Left lung (tissue), 10 donors: ENCODE data around the gene PTPRD. TPM values are rescaled to one million over a fixed set of nuclear protein-coding genes. Genes with fewer than 3 reads are reported as not detected.
"Not testable (repeated sequence)": the region's sequence is repeated elsewhere in the genome, so short reads cannot be mapped to it uniquely, and the experiment has no call there.

Experiments used
- ATAC-seq: fragments of 200-7000 bp; cut with Tn5 transposase; one replicate; pipeline ENCODE4 v1.9.1; 2020; ENCODE audit warnings: moderate library complexity
- DNase-seq, 4 donors: peaks; one replicate each; pipeline ENCODE4 v3.0.0-alpha.2; 2013 to 2020
- H3K27ac ChIP-seq, 2 donors: fragments of 200-600 bp; sonication (generic) in 1 of 2; one replicate each; pipeline versions ENCODE4 v1.5.0 to v1.8.0; 2020 to 2021
- H3K27me3 ChIP-seq, 2 donors: fragments of 200-600 bp; sonication (generic) in 1 of 2; one replicate each; pipeline versions ENCODE4 v1.5.0 to v1.8.0; 2020 to 2021
- H3K36me3 ChIP-seq, 2 donors: fragments of 200-600 bp; sonication (generic) in 1 of 2; one replicate each; pipeline versions ENCODE4 v1.5.0 to v1.8.0; 2020 to 2021
- H3K4me1 ChIP-seq, 2 donors: fragments of 200-600 bp; one replicate each; pipeline ENCODE4 v1.8.0; 2021
- H3K4me3 ChIP-seq, 2 donors: fragments of 200-600 bp; sonication (generic) in 1 of 2; one replicate each; pipeline versions ENCODE4 v1.5.0 to v1.8.0; 2020 to 2021; ENCODE audit warnings: mild to moderate bottlenecking in 1 of 2
- H3K9me3 ChIP-seq, 2 donors: fragments of 200-600 bp; sonication (generic) in 1 of 2; one replicate each; pipeline versions ENCODE4 v1.5.0 to v1.8.0; 2020 to 2021
- intact Hi-C, 2 donors: fragments of 100-400 bp; cut with DNase I; formaldehyde crosslinking; loops; one replicate each; pipeline versions ENCODE4 v1.11.2 to v1.14.2; 2022
- polyA plus RNA-seq, 6 donors: library from polyadenylated mRNA; unstranded; fragments of 120-200 nt; gene quantifications; one replicate each; pipeline ENCODE4 v1.2.1, GENCODE V29; 2013; ENCODE audit not compliant: insufficient read length in 6 of 6
- total RNA-seq, 2 donors: library from RNA; stranded (reverse); fragmentation: NEBNext Ultra II Directional; extraction: Animal tissue kit (Norgen Biotek cat#: 25700); gene quantifications; one replicate each; pipeline ENCODE4 v1.2.1, GENCODE V29; 2021
- TF ChIP-seq, protein P1 (sequence below), 2 donors: fragments of 200-600 bp; sonication (generic) in 1 of 2; IDR thresholded peaks; one replicate each; pipeline versions ENCODE4 v1.5.0 to v1.8.0; 2021; ENCODE audit warnings: antibody characterized with exemption in 2 of 2
- donor health status: DM: no; HTN: yes; CAD: no.
- donor health status: DM: no; HTN: no; CAD: no.

PTPRD gene
- total and polyA plus RNA-seq, 8 donors, result 24.2 to 167 (median 139) TPM

DNA sequence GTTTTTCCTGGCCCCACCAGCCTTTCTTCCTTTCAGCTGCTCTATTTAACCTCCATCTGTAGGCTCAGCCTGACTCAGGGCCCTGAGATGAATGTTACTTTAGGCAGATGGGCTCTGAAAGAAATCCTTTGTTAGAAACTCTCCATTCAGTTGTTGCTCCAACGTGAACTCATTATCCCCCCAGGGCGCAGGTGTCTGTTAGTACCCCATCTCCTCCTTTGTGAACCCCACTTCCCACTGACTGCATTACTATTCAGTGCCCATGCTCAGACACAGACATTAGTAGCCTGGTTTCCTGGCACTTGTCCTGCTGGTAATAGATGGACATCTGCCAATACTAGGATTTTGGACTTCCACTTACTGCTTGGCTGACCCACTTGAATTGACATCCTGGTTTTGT, 1271.6 kb downstream of the PTPRD start:
- Histone ChIP-seq H3K36me3 (no peaks in the 10 kb centered on the region), H3K4me3 (no peak overlapping the region), H3K4me1 (no peaks in the 10 kb centered on the region), H3K27ac (no peak overlapping the region), H3K27me3 (no peaks in the 10 kb centered on the region), H3K9me3 (peaks cover 0 to 3% of the 10 kb centered on the region in 2 donors)
- DNase-seq (no peak), ATAC-seq (no peak)
- TF ChIP-seq, protein P1, sequence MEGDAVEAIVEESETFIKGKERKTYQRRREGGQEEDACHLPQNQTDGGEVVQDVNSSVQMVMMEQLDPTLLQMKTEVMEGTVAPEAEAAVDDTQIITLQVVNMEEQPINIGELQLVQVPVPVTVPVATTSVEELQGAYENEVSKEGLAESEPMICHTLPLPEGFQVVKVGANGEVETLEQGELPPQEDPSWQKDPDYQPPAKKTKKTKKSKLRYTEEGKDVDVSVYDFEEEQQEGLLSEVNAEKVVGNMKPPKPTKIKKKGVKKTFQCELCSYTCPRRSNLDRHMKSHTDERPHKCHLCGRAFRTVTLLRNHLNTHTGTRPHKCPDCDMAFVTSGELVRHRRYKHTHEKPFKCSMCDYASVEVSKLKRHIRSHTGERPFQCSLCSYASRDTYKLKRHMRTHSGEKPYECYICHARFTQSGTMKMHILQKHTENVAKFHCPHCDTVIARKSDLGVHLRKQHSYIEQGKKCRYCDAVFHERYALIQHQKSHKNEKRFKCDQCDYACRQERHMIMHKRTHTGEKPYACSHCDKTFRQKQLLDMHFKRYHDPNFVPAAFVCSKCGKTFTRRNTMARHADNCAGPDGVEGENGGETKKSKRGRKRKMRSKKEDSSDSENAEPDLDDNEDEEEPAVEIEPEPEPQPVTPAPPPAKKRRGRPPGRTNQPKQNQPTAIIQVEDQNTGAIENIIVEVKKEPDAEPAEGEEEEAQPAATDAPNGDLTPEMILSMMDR (IDR thresholded peaks at IDR 0.05), result no peak
- intact Hi-C loops, result no loop called here

DNA sequence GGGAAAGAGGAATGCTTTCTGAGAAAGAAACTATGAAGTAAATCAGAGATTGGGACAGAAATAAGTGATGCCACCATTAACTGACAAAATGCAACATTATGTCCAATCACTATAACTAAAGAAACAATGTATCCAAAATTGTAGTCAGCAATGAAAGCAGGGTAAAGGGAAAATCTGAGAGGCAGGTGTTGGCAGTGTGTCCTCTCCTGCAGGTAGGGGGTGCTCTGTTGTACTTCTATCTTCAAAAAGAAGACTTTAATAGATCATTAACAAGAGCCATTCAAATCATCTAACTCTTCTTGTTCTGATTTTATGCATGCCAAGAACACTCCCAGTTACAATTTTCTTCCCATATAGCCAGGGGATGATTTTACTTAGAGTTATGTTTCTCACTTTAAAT, 1275.7 kb downstream of the PTPRD start:
- ATAC-seq (no peak), DNase-seq (no peak)
- TF ChIP-seq, protein P1 (IDR thresholded peaks at IDR 0.05), result no peak
- Histone ChIP-seq H3K4me3 (no peak overlapping the region), H3K27me3 (no peaks in the 10 kb centered on the region), H3K36me3 (no peaks in the 10 kb centered on the region), H3K9me3 (no peaks in the 10 kb centered on the region), H3K4me1 (no peaks in the 10 kb centered on the region), H3K27ac (no peak overlapping the region)
- intact Hi-C loops, result no loop called here

DNA sequence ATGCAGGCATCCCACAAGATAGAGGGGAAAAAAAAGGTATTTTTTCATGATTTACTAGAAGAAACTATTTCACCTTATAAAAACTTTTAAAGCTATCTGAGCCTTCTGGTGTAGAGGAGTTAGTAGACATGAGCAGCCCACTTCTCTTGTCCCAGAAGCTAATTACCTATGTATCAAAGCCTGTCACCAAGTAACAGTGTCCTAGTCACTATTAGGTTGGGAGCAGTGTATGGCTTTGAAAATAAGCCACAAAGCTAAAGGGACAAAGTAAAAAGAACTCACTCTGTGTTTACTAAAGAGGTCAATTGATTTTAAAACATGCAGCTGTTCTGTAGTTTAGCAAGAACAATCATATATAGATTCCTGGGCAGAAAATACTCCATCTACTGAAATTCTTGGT, 1286.1 kb downstream of the PTPRD start:
- TF ChIP-seq, protein P1 (IDR thresholded peaks at IDR 0.05), result no peak
- Histone ChIP-seq H3K36me3 (no peaks in the 10 kb centered on the region), H3K9me3 (peaks cover 0 to 2% of the 10 kb centered on the region in 2 donors), H3K4me3 (no peak overlapping the region), H3K4me1 (no peaks in the 10 kb centered on the region), H3K27ac (no peak overlapping the region), H3K27me3 (no peaks in the 10 kb centered on the region)
- no peak for ATAC-seq
- intact Hi-C loops, result no loop called here
- DNase-seq, result no peak

DNA sequence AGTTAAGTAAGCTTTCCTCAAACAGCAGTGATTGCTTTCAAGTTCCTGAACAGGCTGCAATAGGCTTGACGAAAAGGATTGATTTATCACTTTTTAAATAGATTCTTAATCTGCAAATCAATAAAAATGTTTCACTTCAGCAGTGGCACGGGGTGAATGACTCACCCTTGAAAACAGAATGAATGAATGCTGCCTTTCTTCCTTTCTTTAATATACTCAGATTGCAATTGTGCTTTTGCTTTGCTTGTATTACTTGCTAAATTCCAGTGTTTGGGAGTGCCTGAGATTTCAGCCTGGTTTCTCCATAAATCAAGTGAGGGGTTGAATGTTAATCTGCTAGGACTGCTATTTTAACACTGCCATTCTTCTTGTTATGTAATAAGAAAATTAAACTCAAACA, 1293.8 kb downstream of the PTPRD start:
- H3K4me3 ChIP-seq, result no peak overlapping the region
- TF ChIP-seq, protein P1 (IDR thresholded peaks at IDR 0.05), result no peak
- ATAC-seq, result no peak
- intact Hi-C loops, result no loop called here
- H3K4me1 ChIP-seq, result no peaks in the 10 kb centered on the region
- no peaks in the 10 kb centered on the region for H3K36me3 ChIP-seq
- H3K27ac ChIP-seq, result no peak overlapping the region
- no peaks in the 10 kb centered on the region for H3K9me3 ChIP-seq
- no peaks in the 10 kb centered on the region for H3K27me3 ChIP-seq
- no peak for DNase-seq

DNA sequence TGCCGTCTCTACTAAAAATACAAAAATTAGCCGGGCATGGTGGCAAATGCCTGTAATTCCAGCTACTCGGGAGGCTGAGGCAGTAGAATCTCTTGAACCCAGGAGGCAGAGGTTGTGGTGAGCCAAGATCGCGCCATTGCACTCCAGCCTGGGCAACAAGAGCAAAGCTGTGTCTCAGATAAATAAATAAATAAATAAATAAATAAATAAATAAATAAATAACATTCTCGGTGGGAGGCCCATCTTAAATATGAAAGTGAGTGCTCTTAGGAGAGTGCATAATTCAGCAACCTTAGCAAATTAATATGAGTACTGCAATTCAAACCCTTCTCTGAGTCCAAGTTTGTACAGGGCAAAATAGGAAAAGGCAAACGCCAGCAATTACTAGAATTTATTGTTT, 1302.1 kb downstream of the PTPRD start:
- H3K36me3 ChIP-seq, H3K27ac ChIP-seq, H3K4me3 ChIP-seq, H3K27me3 ChIP-seq, ATAC-seq, DNase-seq, H3K4me1 ChIP-seq, H3K9me3 ChIP-seq, intact Hi-C loops: not testable (repeated sequence)

DNA sequence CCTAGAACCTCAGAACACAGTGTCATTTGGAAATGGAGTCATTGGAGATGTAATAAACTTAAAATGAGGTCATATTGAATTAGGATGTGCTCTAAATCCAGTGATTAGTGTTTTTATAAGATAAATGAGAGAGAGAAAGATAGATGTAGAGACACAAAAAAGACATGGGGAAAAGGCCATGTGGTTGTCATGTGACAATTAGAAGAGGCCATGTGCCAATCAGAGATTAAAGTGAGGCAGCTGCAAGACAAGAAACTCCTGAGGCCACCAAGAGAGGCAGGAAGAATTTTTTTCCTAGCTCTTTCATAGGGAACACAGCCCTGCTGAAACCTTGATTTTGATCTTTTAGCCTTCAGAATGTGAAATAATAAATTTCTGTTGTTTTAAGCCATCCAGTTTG, 1307.2 kb downstream of the PTPRD start:
- TF ChIP-seq, protein P1 (IDR thresholded peaks at IDR 0.05), result no peak
- DNase-seq, result no peak
- no peak overlapping the region for H3K4me3 ChIP-seq
- no peak overlapping the region for H3K27ac ChIP-seq
- intact Hi-C loops, result no loop called here
- H3K4me1 ChIP-seq, result no peaks in the 10 kb centered on the region
- ATAC-seq, result no peak
- H3K27me3 ChIP-seq, result no peaks in the 10 kb centered on the region
- no peaks in the 10 kb centered on the region for H3K36me3 ChIP-seq
- no peaks in the 10 kb centered on the region for H3K9me3 ChIP-seq
